ENCODE results near the gene INAFM2.
A peak's percentile ranks its signal among the peaks of the same experiment; 100 is the strongest.

Gene INAFM2

GRCh38 chr15:40310993-40311392 lies 12.5 kb upstream of the INAFM2 start (continued):
- TF ChIP-seq ZBTB49 (tag by site-specific recombination; IDR thresholded peaks at IDR 0.05; ENCODE audit: low read depth) = no peak
- TF ChIP-seq ZNF621 (tag by site-specific recombination; IDR thresholded peaks at IDR 0.05) = no peak
- no peak for TF ChIP-seq KLF7 (tag by site-specific recombination; IDR thresholded peaks at IDR 0.05; ENCODE audit: borderline replicate concordance)
- no peak for TF ChIP-seq ZNF423 (tag by site-specific recombination; IDR thresholded peaks at IDR 0.05)
- TF ChIP-seq ZNF26 (tag by site-specific recombination; IDR thresholded peaks at IDR 0.05) = no peak
- no peak for TF ChIP-seq ZNF600 (tag by site-specific recombination; IDR thresholded peaks at IDR 0.05)

DNA sequence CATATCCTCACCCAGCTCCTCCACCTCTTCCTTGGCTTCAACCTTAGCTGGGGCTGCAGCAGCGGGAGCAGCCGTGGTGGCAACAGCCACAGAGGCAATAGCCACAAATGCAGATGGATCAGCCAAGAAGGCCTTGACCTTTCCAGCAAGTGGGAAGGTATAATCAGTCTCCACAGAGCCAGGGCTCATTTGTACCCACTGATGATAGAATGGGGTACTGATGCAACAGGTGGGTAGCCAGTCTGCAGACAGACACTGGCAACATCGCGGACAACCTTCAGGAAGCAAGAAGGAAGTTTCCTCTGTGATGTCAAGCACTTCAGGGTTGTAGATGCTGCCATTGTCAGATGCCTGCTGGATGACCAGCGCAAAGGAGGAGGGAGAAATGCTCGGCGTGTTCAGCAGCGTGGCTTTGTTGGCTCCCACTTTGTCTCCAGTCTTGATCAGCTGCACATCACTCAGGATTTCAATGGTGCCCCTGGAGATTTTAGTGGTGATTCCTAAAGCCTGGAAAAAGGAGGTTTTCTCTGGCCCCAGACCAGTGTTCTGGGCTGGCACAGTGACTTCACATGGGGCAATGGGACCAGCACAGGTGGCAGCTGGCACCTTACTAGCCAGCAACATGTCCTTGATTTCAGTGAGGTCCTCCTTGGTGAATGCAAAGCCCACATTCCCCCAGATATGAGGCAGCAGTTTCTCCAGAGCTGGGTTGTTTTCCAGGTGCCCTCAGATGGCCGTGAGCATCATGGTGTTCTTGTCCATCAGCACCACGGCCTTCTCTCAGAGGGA lies 10.9 kb upstream of the INAFM2 start:
- no peak overlapping the region for H3K27ac ChIP-seq (ENCODE audit: extremely low read depth, low read depth, low read length)
- H3K4me1 ChIP-seq (ENCODE audit: control insufficient read depth, insufficient read depth, low read length) = no peaks in the 10 kb centered on the region; the same call in 1 of the 2 replicates
- ChIA-PET POLR2A (interaction anchor here (0.7 kb wide), 1 partner anchor 21 kb away, joined by 4 read pairs; no protein-coding TSS in a partner anchor), CTCF (interaction anchor here (0.5 to 16.0 kb wide), 9 partner anchors 9 to 503 kb away, joined by 3 to 248 read pairs (median 3); partner anchors contain the start of genes CCDC9B and INAFM2)
- no peaks in the 10 kb centered on the region for H3K36me3 ChIP-seq (ENCODE audit: control insufficient read depth in 2 of 2, insufficient read depth in 1 of 2, low read length in 2 of 2)
- TF ChIP-seq ZNF837 (tag by site-specific recombination; IDR thresholded peaks at IDR 0.05) (no peak), ZNF266 (tag by site-specific recombination; IDR thresholded peaks at IDR 0.05; ENCODE audit: low read depth) (no peak), ZNF112 (tag by site-specific recombination; IDR thresholded peaks at IDR 0.05) (no peak), ZNF416 (tag by site-specific recombination; IDR thresholded peaks at IDR 0.05) (no peak), SCRT2 (tag by site-specific recombination; IDR thresholded peaks at IDR 0.05) (peak; percentile 89), ZNF311 (tag by site-specific recombination; IDR thresholded peaks at IDR 0.05; ENCODE audit: borderline replicate concordance) (no peak), SCRT1 (tag by site-specific recombination; IDR thresholded peaks at IDR 0.05; ENCODE audit: borderline replicate concordance) (peak; percentile 67; the same call in 1 of the 2 replicates), ZNF670 (tag by site-specific recombination; IDR thresholded peaks at IDR 0.05; ENCODE audit: low read depth) (no peak)
- H3K9me3 ChIP-seq (ENCODE audit: control insufficient read depth, insufficient read depth, low read depth, low read length) = no peaks in the 10 kb centered on the region
- H3K4me3 ChIP-seq (ENCODE audit: low read depth, low read length) = no peak overlapping the region

GRCh38 chr15:40313531-40314398 lies 9.7 kb upstream of the INAFM2 start:
- Histone ChIP-seq H3K36me3 (ENCODE audit: control insufficient read depth in 2 of 2, insufficient read depth in 1 of 2, low read length in 2 of 2) (no peaks in the 10 kb centered on the region), H3K4me3 (ENCODE audit: low read depth, low read length) (no peak overlapping the region), H3K9me3 (ENCODE audit: control insufficient read depth, insufficient read depth, low read depth, low read length) (no peaks in the 10 kb centered on the region), H3K4me1 (ENCODE audit: control insufficient read depth, insufficient read depth, low read length) (no peaks in the 10 kb centered on the region; the same call in 1 of the 2 replicates), H3K27ac (ENCODE audit: extremely low read depth, low read depth, low read length) (no peak overlapping the region)
- CTCF ChIA-PET = interaction anchor here (0.8 to 16.0 kb wide), 8 partner anchors 9 to 268 kb away, joined by 3 to 248 read pairs (median 8); partner anchors contain the start of genes CCDC9B and INAFM2
- POLR2A ChIA-PET = interaction anchor here (0.8 kb wide), 1 partner anchor 9 kb away, joined by 3 read pairs; the partner anchor contains the start of gene INAFM2
- TF ChIP-seq REST (tag by site-specific recombination; IDR thresholded peaks at IDR 0.05) (no peak), ZBTB8A (tag by site-specific recombination; IDR thresholded peaks at IDR 0.05) (peak; percentile 37; the same call in 1 of the 2 replicates), ZBTB20 (tag by site-specific recombination; IDR thresholded peaks at IDR 0.05) (peak; percentile 28; the same call in 1 of the 2 replicates), ZBTB17 (tag by site-specific recombination; IDR thresholded peaks at IDR 0.05) (peak; percentile 53), ZNF600 (tag by site-specific recombination; IDR thresholded peaks at IDR 0.05) (peak; percentile 40; the same call in 1 of the 2 replicates), ZNF639 (tag by site-specific recombination; IDR thresholded peaks at IDR 0.05) (no peak), ZNF660 (tag by site-specific recombination; IDR thresholded peaks at IDR 0.05) (0 out of 2 replicates have a peak, but pooled peaks have one; percentile 72), FEZF1 (tag by site-specific recombination; IDR thresholded peaks at IDR 0.05) (peak; percentile 88)
